Measurements from ENCODE around the gene MCC. TPM values are rescaled to one million over a fixed set of nuclear protein-coding genes. Genes with fewer than 3 reads are reported as not detected.

MCC gene
- total and polyA plus RNA-seq, 2 donors from 2014 or later, result 2.4 to 20.6 TPM

GRCh38 chr5:113256671-113257452, 231.4 kb downstream of the MCC start:
- FAIRE-seq, result no peak
- Histone ChIP-seq H3K27ac (ENCODE audit: low read depth in 2 of 2, low read length in 2 of 2) (no peak overlapping the region), H3K27me3 (ENCODE audit: control insufficient read depth, insufficient read depth, low read length) (no peaks in the 10 kb centered on the region), H3K9ac (ENCODE audit: low read length in 3 of 3) (no peak overlapping the region), H3K4me1 (ENCODE audit: control insufficient read depth in 2 of 3, insufficient read depth in 2 of 3, low read depth in 1 of 3, low read length in 3 of 3) (no peaks in the 10 kb centered on the region), H3K9me3 (ENCODE audit: control insufficient read depth in 2 of 3, insufficient read depth in 1 of 3, low read length in 3 of 3) (no peaks in the 10 kb centered on the region), H3K36me3 (ENCODE audit: control insufficient read depth in 2 of 3, insufficient read depth in 3 of 3, low read length in 3 of 3) (no peaks in the 10 kb centered on the region), H3K4me3 (ENCODE audit: low read length in 3 of 3) (no peak overlapping the region)
- intact Hi-C loops (cut with DNase I), result no loop called here
- TF ChIP-seq, protein P1, sequence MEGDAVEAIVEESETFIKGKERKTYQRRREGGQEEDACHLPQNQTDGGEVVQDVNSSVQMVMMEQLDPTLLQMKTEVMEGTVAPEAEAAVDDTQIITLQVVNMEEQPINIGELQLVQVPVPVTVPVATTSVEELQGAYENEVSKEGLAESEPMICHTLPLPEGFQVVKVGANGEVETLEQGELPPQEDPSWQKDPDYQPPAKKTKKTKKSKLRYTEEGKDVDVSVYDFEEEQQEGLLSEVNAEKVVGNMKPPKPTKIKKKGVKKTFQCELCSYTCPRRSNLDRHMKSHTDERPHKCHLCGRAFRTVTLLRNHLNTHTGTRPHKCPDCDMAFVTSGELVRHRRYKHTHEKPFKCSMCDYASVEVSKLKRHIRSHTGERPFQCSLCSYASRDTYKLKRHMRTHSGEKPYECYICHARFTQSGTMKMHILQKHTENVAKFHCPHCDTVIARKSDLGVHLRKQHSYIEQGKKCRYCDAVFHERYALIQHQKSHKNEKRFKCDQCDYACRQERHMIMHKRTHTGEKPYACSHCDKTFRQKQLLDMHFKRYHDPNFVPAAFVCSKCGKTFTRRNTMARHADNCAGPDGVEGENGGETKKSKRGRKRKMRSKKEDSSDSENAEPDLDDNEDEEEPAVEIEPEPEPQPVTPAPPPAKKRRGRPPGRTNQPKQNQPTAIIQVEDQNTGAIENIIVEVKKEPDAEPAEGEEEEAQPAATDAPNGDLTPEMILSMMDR (IDR thresholded peaks at IDR 0.05; ENCODE audit: borderline replicate concordance, extremely low read depth, insufficient read depth), result no peak
- DNase-seq, result no peak

DNA sequence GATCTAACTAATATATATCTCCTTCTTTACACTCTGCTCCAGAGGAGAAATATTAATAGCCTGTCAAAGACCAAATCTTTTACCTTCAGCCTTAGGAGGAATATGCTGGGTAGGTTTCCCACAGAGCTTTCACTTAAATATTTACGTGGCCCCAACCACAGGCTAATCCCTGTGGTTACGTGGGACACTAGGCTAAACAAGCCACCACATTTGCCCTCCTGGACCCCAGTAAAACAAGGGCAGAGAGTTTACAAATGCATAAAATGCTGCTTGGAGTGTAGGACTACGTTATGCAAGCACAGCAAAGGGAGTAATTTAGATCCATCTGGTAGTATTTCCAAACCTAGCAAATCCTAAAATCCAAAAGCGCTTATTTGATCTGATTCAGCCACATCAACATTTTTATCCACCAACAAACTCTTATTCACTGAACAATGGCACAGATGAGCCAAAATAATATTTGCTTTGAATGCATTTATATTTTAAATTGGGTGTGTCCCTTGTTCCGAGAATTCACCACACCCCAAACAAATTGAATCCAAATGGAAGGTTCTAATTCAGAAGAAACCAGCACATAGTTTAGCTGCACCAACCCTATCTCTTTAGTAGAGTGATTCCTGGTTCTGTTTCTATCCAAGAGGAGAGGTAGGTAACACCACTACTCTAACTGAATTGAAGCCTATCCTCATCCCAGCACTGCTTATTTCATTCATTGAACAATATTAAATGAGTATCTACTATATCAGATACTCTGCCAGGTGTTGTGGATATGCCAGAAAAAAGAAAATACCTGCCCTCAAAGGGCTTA, 232.5 kb downstream of the MCC start:
- no peak for DNase-seq
- TF ChIP-seq, protein P1 (IDR thresholded peaks at IDR 0.05; ENCODE audit: borderline replicate concordance, extremely low read depth, insufficient read depth), result no peak

DNA sequence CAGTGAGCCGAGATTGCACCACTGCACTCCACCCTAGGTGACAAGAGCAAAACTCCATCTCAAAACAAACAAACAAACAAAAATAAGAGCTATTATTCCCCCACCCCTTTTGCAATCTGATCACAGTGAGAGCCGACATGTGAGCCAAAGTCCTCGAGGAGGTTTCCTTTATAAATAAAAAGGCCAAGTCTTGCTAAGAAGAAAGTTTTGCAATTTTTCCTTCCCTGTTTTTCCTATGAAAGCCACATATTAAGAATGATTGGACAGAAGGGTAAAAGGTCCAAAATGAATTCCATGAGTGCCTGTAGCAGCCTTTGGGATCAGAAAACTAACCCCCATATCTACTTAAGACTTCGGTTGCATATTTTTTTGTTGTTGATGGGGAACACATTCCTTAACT, 233.1 kb downstream of the MCC start:
- intact Hi-C loops (cut with DNase I), result no loop called here
- TF ChIP-seq, protein P1 (IDR thresholded peaks at IDR 0.05; ENCODE audit: borderline replicate concordance, extremely low read depth, insufficient read depth), result no peak
- H3K36me3 ChIP-seq (ENCODE audit: control insufficient read depth in 2 of 3, insufficient read depth in 3 of 3, low read length in 3 of 3), result no peaks in the 10 kb centered on the region
- no peak for FAIRE-seq
- H3K4me3 ChIP-seq (ENCODE audit: low read length in 3 of 3), result no peak overlapping the region
- H3K4me1 ChIP-seq (ENCODE audit: control insufficient read depth in 2 of 3, insufficient read depth in 2 of 3, low read depth in 1 of 3, low read length in 3 of 3), result peaks cover 1 to 7% (median 3%) of the 10 kb centered on the region in 3 donors
- H3K27me3 ChIP-seq (ENCODE audit: control insufficient read depth, insufficient read depth, low read length), result no peaks in the 10 kb centered on the region
- no peak overlapping the region for H3K9ac ChIP-seq (ENCODE audit: low read length in 3 of 3)
- no peak for DNase-seq
- no peak overlapping the region for H3K27ac ChIP-seq (ENCODE audit: low read depth in 2 of 2, low read length in 2 of 2)
- H3K9me3 ChIP-seq (ENCODE audit: control insufficient read depth in 2 of 3, insufficient read depth in 1 of 3, low read length in 3 of 3), result no peaks in the 10 kb centered on the region

More for the DNA sequence above, 232.5 kb downstream of the MCC start:
- Histone ChIP-seq H3K4me3 (ENCODE audit: low read length in 3 of 3) (no peak overlapping the region), H3K27ac (ENCODE audit: low read depth in 2 of 2, low read length in 2 of 2) (no peak overlapping the region), H3K9me3 (ENCODE audit: control insufficient read depth in 2 of 3, insufficient read depth in 1 of 3, low read length in 3 of 3) (no peaks in the 10 kb centered on the region), H3K36me3 (ENCODE audit: control insufficient read depth in 2 of 3, insufficient read depth in 3 of 3, low read length in 3 of 3) (no peaks in the 10 kb centered on the region), H3K27me3 (ENCODE audit: control insufficient read depth, insufficient read depth, low read length) (no peaks in the 10 kb centered on the region), H3K9ac (ENCODE audit: low read length in 3 of 3) (no peak overlapping the region), H3K4me1 (ENCODE audit: control insufficient read depth in 2 of 3, insufficient read depth in 2 of 3, low read depth in 1 of 3, low read length in 3 of 3) (peaks cover 0 to 3% (median 0%) of the 10 kb centered on the region in 3 donors)
- intact Hi-C loops (cut with DNase I), result no loop called here
- FAIRE-seq, result no peak

Measured in kidney (tissue), 14 donors.